ENCODE results near the gene TCFL5.

TCFL5 gene

GRCh38 chr20:62820962-62821725 lies 40.5 kb downstream of the TCFL5 start:
- no peak for DNase-seq

- DNase-seq = no peak
Observed at GRCh38 chr20:62820208-62820961, 41.2 kb downstream of the TCFL5 start.

GRCh38 chr20:62819494-62820174 lies 42.0 kb downstream of the TCFL5 start:
- no peak for DNase-seq

- DNase-seq = no peak
Observed at GRCh38 chr20:62818592-62819493, 42.8 kb downstream of the TCFL5 start.

- no peak for DNase-seq
Observed at GRCh38 chr20:62817975-62818591, 43.5 kb downstream of the TCFL5 start.

- no peak for DNase-seq
Observed at GRCh38 chr20:62816884-62817873, 44.4 kb downstream of the TCFL5 start, which contains the start of gene COL9A3. TSS of gene COL9A3 (plus strand) at chr20:62817050. CDS start at chr20:62817065, 15 bp downstream.

GRCh38 chr20:62816031-62816883 lies 45.4 kb downstream of the TCFL5 start:
- DNase-seq = no peak

GRCh38 chr20:62815066-62815991 lies 46.3 kb downstream of the TCFL5 start:
- no peak for DNase-seq

GRCh38 chr20:62814709-62815065 lies 46.9 kb downstream of the TCFL5 start:
- no peak for DNase-seq

- no peak for DNase-seq
Observed at GRCh38 chr20:62814060-62814708, 47.4 kb downstream of the TCFL5 start.

- DNase-seq = no peak
Observed at GRCh38 chr20:62813588-62813987, 48.0 kb downstream of the TCFL5 start.

GRCh38 chr20:62812907-62813200 lies 48.8 kb downstream of the TCFL5 start:
- no peak for DNase-seq

- no peak for DNase-seq
Observed at GRCh38 chr20:62812181-62812906, 49.3 kb downstream of the TCFL5 start.

GRCh38 chr20:62811720-62812119 lies 49.9 kb downstream of the TCFL5 start:
- no peak for DNase-seq

- no peak for DNase-seq
Observed at GRCh38 chr20:62811320-62811719, 50.3 kb downstream of the TCFL5 start.

- DNase-seq = no peak
Observed at GRCh38 chr20:62809530-62810428, 51.8 kb downstream of the TCFL5 start.

Measured in T-helper 9 cell (primary cell).